Liver (tissue), 9 donors: ENCODE data around the gene PRSS27. TPM values are rescaled to one million over a fixed set of nuclear protein-coding genes. Genes with fewer than 3 reads are reported as not detected.

ENCODE experiments used
- DNase-seq: peaks from one replicate; pipeline ENCODE4 v3.0.0-alpha.2; 2017; ENCODE audit warnings: low spot score
- H3K27ac ChIP-seq, 2 donors: one replicate each; pipeline ENCODE4 v1.7.0; 2013; ENCODE audit warnings: inconsistent platforms in 2 of 2, low read length in 2 of 2, control low read depth in 1 of 2, low read depth in 1 of 2, mild to moderate bottlenecking in 1 of 2
- H3K27me3 ChIP-seq, 4 donors: one replicate each; pipeline versions ENCODE4 v1.6.1 to v1.7.0; 2013; ENCODE audit warnings: low read length in 3 of 4, inconsistent platforms in 1 of 4, mild to moderate bottlenecking in 1 of 4, moderate library complexity in 1 of 4; ENCODE audit not compliant: control insufficient read depth in 4 of 4, insufficient read depth in 4 of 4
- H3K36me3 ChIP-seq, 4 donors: one replicate each; pipeline versions ENCODE4 v1.6.1 to v1.7.0; 2013; ENCODE audit warnings: low read length in 3 of 4, mild to moderate bottlenecking in 3 of 4, low read depth in 1 of 4, moderate library complexity in 1 of 4; ENCODE audit not compliant: control insufficient read depth in 4 of 4, insufficient read depth in 3 of 4
- H3K4me1 ChIP-seq, 4 donors: one replicate each; pipeline versions ENCODE4 v1.6.1 to v1.7.0; 2013; ENCODE audit warnings: low read length in 3 of 4, mild to moderate bottlenecking in 3 of 4, moderate library complexity in 1 of 4; ENCODE audit not compliant: control insufficient read depth in 4 of 4, insufficient read depth in 4 of 4
- H3K4me3 ChIP-seq, 3 donors: one replicate each; pipeline versions ENCODE4 v1.6.1 to v1.7.0; 2013; ENCODE audit warnings: low read length in 3 of 3, control low read depth in 1 of 3, low read depth in 1 of 3, mild to moderate bottlenecking in 1 of 3
- H3K9ac ChIP-seq, 2 donors: one replicate each; pipeline ENCODE4 v1.7.0; 2013; ENCODE audit warnings: low read length in 2 of 2, mild to moderate bottlenecking in 2 of 2, moderate library complexity in 2 of 2, control low read depth in 1 of 2, low read depth in 1 of 2
- H3K9me3 ChIP-seq, 4 donors: one replicate each; pipeline versions ENCODE4 v1.6.1 to v1.7.0; 2013; ENCODE audit warnings: low read length in 3 of 4; ENCODE audit not compliant: control insufficient read depth in 4 of 4
- ATF3 ChIP-seq: IDR thresholded peaks from 2 replicates; pipeline ENCODE4 v1.6.1; 2016; ENCODE audit warnings: antibody characterized with exemption
- CTCF ChIP-seq: fragments of 150-350 bp; IDR thresholded peaks from 2 replicates; pipeline ENCODE4 v1.5.1; 2017; ENCODE audit warnings: improper control_type of control experiment, low read depth, low read length; ENCODE audit not compliant: missing input control
- FOXA1 ChIP-seq: IDR thresholded peaks from 2 replicates; pipeline ENCODE4 v1.6.1; 2016; ENCODE audit warnings: antibody characterized with exemption
- FOXA2 ChIP-seq: IDR thresholded peaks from 2 replicates; pipeline ENCODE4 v1.6.1; 2016; ENCODE audit warnings: antibody characterized with exemption
- GABPA ChIP-seq, 2 donors: IDR thresholded peaks in 1 of 2; conservative IDR thresholded peaks in 1 of 2; 2 replicates each; pipeline ENCODE4 v1.6.1; 2016; ENCODE audit warnings: antibody characterized with exemption in 2 of 2, mild to moderate bottlenecking in 1 of 2, moderate library complexity in 1 of 2
- HNF4A ChIP-seq, 2 donors: conservative IDR thresholded peaks; 2 replicates each; pipeline ENCODE4 v1.6.1; 2016; ENCODE audit warnings: antibody characterized with exemption in 2 of 2, mild to moderate bottlenecking in 2 of 2
- HNF4G ChIP-seq: IDR thresholded peaks from 2 replicates; pipeline ENCODE4 v1.6.1; 2016; ENCODE audit warnings: antibody characterized with exemption
- JUND ChIP-seq, 2 donors: IDR thresholded peaks; 2 replicates each; pipeline ENCODE4 v1.6.1; 2016; ENCODE audit warnings: antibody characterized with exemption in 2 of 2
- MAX ChIP-seq: IDR thresholded peaks from 2 replicates; pipeline ENCODE4 v1.6.1; 2016; ENCODE audit warnings: antibody characterized with exemption
- NR2F2 ChIP-seq: IDR thresholded peaks from 2 replicates; pipeline ENCODE4 v1.6.1; 2016; ENCODE audit warnings: antibody characterized with exemption
- RAD21 ChIP-seq, 2 donors: IDR thresholded peaks; 2 replicates each; pipeline ENCODE4 v1.6.1; 2016; ENCODE audit warnings: antibody characterized with exemption in 2 of 2, mild to moderate bottlenecking in 2 of 2
- REST ChIP-seq: IDR thresholded peaks from 2 replicates; pipeline ENCODE4 v1.6.1; 2016; ENCODE audit warnings: antibody characterized with exemption, mild to moderate bottlenecking
- RXRA ChIP-seq, 2 donors: IDR thresholded peaks; 2 replicates each; pipeline ENCODE4 v1.6.1; 2017 to 2018; ENCODE audit warnings: antibody characterized with exemption in 2 of 2, mild to moderate bottlenecking in 1 of 2
- SP1 ChIP-seq: IDR thresholded peaks from 2 replicates; pipeline ENCODE4 v1.6.1; 2018; ENCODE audit warnings: antibody characterized with exemption, mild to moderate bottlenecking
- YY1 ChIP-seq: IDR thresholded peaks from 2 replicates; pipeline ENCODE4 v1.6.1; 2016; ENCODE audit warnings: antibody characterized with exemption, mild to moderate bottlenecking
- ZBTB33 ChIP-seq: IDR thresholded peaks from 2 replicates; pipeline ENCODE4 v1.6.1; 2016; ENCODE audit warnings: antibody characterized with exemption
- WGBS: extraction: QIAGEN DNeasy Blood & Tissue Kit; methylation state at CpG from one replicate; pipeline ENCODE4 v1.1.7; 2013; 5-methylcytosine and 5-hydroxymethylcytosine counted together
- polyA plus RNA-seq, 2 donors: library from polyadenylated mRNA; stranded (reverse) in 1 of 2; unstranded in 1 of 2; fragments of 200-250 nt in 1 of 2; fragments of >200 nt in 1 of 2; fragmentation: Nextera tagmentation in 1 of 2; extraction: Ambion mirVana in 1 of 2; gene quantifications; one replicate each; pipeline versions ENCODE4 v1.2.1 to v1.2.3, GENCODE V29; 2013 to 2015
- total RNA-seq, 2 donors: library from RNA; depleted of rRNA; stranded (reverse); fragments of >200 nt; gene quantifications; one replicate each; pipeline ENCODE4 v1.2.3, GENCODE V29; 2014
- donor health status: healthy.
- donor health status: healthy.
- donor health status: healthy.
- donor health status: healthy.
- donor health status: healthy.

Gene PRSS27
- total and polyA plus RNA-seq, 4 donors, result 0.05 to 1.5 (median 0.22) TPM; not detected in 1

- Histone ChIP-seq H3K9me3 (no peaks in the 10 kb centered on the region), H3K27me3 (no peaks in the 10 kb centered on the region), H3K27ac (no peak overlapping the region), H3K4me1 (no peaks in the 10 kb centered on the region), H3K4me3 (no peak overlapping the region), H3K36me3 (no peaks in the 10 kb centered on the region), H3K9ac (no peak overlapping the region)
- no peak for DNase-seq
- 91% methylated on average over 7 of the region's 7 CpGs for WGBS
- TF ChIP-seq HNF4A (conservative IDR thresholded peaks at IDR 0.05) (no peak), GABPA (IDR thresholded peaks at IDR 0.05 in 1 of 2, conservative IDR thresholded peaks at IDR 0.05 in 1 of 2) (no peak), YY1 (no peak), ATF3 (no peak), NR2F2 (no peak), JUND (IDR thresholded peaks at IDR 0.05) (no peak), ZBTB33 (no peak), SP1 (no peak), RXRA (IDR thresholded peaks at IDR 0.05) (no peak), MAX (no peak), FOXA2 (no peak), FOXA1 (no peak), RAD21 (IDR thresholded peaks at IDR 0.05) (no peak)
Observed at GRCh38 chr16:2728034-2728433, 8.0 kb upstream of the PRSS27 start.

- no peaks in the 10 kb centered on the region for H3K36me3 ChIP-seq
- H3K27ac ChIP-seq, result no peak overlapping the region
- no peaks in the 10 kb centered on the region for H3K27me3 ChIP-seq
- TF ChIP-seq ATF3 (no peak), HNF4A (conservative IDR thresholded peaks at IDR 0.05) (no peak), FOXA1 (no peak), JUND (IDR thresholded peaks at IDR 0.05) (no peak), GABPA (IDR thresholded peaks at IDR 0.05 in 1 of 2, conservative IDR thresholded peaks at IDR 0.05 in 1 of 2) (no peak), YY1 (no peak), MAX (no peak), NR2F2 (no peak), REST (no peak), FOXA2 (no peak), RXRA (IDR thresholded peaks at IDR 0.05) (no peak), HNF4G (no peak), CTCF (no peak)
- no peak overlapping the region for H3K4me3 ChIP-seq
- H3K4me1 ChIP-seq, result no peaks in the 10 kb centered on the region
- no peak overlapping the region for H3K9ac ChIP-seq
- no peak for DNase-seq
- H3K9me3 ChIP-seq, result no peaks in the 10 kb centered on the region
- 92% methylated on average over 5 of the region's 5 CpGs for WGBS
Observed at GRCh38 chr16:2726923-2727322, 6.9 kb upstream of the PRSS27 start.
